ENCODE measurements around the gene NUP210L.
"Not testable (repeated sequence)": the region's sequence is repeated elsewhere in the genome, so short reads cannot be mapped to it uniquely, and the experiment has no call there.

NUP210L gene

DNA sequence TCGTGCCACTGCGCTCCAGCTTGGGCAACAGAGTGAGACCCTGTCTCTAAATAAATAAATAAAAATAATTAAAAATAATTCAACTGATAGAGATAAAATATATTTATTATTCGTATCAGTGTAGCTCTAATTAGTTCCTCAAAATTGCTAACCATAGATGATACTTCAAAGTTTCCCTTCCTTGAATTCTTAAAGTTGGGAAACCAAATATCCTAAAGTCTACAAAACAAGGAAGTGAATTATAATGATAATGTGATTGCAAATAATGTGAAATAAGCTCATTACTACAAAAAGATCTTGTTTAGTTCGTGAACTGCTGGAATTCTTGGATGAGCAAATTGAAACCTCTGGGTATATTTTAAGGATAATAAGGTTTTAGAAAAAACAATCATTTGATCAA is 60.5 kb downstream of the NUP210L start:
- DNase-seq = no peak

DNA sequence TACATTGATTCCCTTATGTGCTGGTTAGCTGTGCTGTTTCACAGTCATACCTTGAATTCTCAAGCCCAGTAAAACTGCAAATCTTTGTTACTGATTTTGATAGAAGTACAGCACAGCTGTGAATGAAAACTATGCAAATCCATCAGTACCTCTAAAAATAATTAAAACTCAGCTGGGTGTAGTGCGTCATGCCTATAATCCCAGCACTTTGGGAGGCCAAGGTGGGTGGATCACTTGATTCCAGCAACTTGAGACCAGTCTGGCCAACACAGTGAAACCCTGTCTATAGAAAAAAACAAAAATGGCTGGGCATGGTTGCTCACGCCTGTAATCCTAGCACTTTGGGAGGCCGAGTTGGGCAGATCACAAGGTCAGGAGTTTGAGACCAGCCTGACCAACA is 61.2 kb downstream of the NUP210L start:
- DNase-seq = no peak

DNA sequence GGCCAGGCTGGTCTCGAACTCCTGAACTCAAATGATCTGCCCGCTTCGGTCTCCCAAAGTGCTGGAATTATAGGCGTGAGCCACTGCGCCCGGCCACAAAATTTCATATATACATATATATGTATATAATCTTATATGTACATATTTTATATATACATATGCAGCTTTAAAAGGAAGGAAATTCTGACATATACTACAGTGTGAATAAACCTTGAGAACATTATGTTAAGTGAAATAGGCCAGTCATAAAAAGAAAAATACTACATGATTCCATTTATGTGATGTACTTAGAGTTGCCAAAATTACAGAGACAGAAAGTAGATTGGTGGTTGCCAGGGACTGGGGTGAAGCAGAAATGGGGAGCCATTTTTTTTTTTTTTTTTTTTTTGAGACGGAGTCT is 63.2 kb downstream of the NUP210L start:
- no peak for DNase-seq

DNA sequence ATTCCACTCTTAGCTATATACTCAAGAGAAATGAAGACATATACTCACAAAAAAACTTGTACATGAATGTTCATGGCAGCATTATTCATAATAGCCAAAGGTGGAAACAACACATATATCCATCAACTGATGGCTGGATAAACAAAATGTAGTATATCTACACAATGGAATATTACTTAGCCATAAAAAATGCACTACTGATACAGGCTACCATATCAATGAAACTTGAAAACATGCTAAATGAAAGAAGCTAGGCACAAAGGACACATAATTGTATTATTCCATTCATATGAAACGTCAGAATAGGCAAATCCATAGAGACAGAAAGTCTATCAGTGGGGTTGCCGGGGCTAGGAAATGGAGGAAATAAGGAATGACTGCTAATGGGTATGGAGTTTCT is 67.3 kb downstream of the NUP210L start:
- no peak for DNase-seq

DNA sequence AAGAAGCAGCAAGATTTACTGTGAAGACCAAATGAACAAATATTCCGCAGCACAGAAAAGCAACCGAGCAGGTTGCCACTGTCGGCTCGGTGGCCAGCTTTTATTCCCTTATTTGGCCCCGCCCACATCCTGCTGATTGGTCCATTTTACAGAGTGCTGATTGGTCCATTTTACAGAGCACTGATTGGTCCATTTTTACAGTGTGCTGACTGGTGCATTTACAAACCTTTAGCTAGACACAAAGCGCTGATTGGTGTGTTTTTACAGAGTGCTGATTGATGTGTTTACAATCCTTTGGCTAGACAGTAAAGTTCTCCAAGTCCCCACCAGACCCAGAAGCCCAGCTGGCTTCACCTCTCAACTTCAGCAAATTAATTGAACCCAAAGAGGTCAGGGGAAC is 71.8 kb downstream of the NUP210L start:
- DNase-seq = not testable (repeated sequence)

DNA sequence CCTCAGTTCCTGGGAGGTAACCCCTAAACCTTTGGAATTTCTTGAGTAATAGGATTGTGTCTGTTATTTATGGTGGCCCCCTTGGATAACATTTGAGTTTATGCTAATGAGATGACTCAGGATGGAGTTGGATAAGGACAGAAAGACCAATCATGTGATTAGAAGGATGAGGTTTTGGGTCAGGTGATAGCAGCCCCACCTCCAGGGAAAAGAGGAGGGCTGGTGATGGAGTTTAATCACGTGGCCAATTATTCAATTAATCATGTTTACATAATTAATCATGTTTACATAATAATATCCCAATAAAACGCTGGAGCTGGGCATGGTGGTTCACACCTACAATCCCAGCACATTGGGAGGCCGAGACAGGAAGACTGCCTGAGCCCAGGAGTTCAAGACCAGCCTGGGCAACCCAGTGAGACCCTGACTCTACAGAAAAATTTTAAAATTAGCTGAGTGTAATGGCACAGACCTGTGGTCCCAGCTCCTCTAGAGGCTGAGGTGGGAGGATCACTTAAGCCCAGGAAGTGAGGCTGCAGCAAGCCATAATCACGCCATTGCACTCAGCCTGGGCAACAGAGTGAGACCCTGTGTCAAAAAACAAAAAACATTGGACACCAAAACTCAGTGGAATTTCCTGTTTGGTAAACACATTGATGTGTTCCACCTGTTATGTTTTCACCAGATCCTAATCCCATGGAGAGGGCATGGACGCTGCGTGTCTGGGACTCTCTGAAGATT is 73.3 kb downstream of the NUP210L start:
- no peak for DNase-seq

DNA sequence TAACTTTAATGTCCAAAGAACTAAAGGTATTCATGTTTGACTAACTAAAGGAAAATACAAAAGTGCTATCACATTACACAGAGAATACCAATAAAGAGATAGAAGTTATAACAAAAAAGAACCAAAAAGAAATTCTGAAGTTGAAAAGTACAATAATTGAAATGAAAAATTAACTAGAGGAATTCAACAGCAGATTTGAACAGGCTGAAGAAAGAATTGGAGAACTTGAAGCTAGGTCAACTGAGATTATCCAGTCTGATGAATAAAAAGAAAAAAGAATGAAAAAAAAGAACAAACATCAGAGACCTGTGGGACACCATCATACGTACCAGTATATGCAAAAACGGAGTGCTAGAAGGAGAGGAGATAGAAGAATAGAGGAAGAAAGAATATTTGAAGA is 78.5 kb downstream of the NUP210L start:
- DNase-seq = no peak

DNA sequence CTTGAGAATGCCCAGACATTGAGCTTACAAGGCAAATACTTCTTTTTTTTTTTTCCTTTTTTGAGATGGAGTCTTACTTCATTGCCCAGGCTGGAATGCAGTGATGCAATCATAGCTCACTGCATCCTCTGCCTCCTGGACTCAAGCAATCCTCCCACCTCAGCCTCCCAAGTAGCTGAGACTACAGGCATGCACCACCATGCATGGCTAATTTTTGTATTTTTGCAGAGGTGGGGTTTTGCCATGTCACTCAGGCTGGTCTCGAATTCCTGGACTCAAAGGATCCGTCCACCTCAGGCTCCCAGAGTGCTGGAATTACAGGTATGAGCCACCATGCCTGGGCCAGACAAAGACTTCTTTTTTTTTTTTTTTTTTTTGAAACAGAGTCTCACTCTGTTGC is 79.1 kb downstream of the NUP210L start:
- no peak for DNase-seq

DNA sequence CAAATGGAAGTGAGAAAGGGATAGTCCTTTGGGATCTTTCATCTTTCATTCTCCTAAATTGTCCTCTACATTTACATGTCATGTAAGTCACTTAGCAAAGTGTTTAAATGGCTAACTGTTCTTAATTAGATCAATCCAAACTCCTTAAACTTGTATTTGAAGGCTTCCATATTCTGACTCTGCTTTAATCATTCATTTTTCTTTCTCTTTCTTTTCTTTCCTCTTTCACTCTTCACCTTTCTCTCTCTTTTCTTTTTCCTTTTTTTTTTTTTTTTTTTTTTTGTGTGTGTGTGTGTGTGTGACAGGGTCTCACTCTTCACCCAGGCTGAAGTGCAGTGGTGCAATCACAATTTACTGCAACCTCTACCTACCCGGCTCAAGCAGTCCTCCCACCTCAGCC is 92.6 kb downstream of the NUP210L start:
- no peak for DNase-seq

DNA sequence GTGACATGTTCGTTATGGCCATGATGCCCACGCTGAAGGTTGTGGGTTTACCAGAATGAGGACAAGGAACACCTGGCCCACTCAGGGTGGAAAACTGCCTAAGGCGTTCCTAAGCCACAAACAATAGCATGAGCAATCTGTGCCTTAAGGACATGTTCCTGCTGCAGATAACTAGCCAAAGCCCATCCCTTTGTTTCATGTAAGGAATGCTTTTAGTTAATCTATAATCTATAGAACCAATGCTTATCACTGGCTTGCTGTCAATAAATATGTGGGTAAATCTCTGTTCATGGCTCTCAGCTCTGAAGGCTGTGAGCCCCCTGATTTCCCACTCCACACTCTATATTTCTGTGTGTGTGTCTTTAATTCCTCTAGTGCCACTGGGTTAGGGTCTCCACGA is 107.4 kb downstream of the NUP210L start:
- DNase-seq = not testable (repeated sequence)

DNA sequence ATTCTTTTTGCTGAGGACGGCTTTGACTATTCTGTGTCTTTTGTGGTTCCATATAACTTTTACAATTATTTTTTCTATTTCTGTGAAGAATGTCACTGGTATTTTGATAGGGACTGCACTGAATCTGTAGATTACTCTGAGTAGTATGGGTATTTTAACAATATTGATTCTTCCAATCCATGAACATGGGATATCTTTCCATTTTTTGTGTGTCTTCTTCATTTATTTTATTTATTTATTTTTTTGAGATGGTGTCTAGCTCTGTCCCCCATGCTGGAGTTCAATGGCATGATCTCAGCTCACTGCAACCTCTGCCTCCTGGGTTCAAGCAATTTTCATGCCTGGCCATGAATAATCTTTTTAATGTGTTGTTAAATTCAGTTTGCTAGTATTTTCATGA is 121.2 kb downstream of the NUP210L start:
- not testable (repeated sequence) for DNase-seq

DNA sequence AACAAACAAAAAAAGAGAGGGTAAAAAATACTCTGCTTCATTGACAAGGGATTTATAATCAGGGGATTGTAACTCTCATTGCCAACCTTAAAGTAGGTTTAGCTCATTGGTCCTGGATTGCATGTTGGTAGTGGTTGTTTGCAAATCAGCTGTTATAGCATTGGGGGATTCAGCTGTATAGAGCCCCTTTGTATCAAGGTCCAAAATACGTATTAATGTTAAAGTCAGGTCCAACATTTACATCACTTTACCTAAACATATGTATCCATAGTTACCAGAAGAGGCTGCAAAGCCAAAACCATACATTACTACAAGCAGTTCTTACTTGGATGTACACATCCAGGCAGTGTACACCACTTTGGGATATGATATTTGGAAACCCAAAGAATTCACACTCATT is 134.9 kb downstream of the NUP210L start:
- DNase-seq = no peak

DNA sequence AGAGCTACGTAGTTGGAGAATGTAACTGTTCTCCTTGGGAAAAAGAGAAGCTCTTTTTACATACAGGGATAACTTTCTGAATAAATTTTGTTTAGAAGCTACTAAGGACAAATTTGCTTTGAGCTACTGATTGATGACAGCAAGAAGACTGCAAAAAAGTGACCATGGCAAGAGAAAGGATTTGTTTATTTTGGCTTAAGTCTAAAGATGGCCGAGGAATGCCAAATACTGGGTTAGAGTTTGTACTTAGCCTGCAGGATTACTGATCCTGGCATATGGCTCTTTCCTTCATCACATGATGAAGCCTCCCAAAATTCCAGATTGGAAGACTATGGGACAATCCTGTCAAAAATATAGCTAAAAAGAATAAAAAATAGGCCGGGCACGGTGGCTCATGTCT is 135.6 kb downstream of the NUP210L start:
- no peak for DNase-seq

DNA sequence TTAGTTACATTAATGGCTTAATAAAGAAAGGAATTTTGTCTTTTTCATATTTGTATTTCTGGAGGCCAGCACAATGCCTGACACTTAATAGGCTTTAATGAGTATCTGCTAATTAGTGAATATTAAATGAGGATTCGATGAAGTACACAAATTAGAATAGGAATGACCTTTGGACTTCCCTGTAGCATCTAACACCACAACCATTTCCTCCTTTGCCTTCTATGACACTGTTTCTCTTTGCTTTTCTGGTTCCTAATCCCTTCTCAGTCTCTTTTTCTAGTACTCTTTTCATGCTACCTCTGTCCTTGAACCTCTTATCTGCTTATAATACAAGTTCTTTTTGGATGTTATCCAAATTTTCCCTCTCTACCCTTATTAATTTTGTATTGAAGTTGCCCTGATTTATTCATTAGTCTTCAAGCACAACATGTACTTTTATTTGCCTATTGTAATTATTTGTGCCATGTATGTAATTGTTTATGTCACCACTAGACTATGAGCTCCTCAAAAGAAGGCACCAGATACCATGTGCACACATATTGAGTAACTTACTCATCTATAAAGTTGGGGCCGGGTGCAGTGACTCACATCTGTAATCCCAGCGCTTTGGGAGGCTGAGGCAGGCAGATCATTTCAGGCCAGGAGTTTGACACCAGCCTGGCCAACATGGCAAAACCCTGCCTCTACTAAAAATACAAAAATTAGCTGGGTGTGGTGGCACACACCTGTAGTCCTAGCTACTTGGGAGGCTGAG is 140.5 kb downstream of the NUP210L start:
- no peak for DNase-seq

DNA sequence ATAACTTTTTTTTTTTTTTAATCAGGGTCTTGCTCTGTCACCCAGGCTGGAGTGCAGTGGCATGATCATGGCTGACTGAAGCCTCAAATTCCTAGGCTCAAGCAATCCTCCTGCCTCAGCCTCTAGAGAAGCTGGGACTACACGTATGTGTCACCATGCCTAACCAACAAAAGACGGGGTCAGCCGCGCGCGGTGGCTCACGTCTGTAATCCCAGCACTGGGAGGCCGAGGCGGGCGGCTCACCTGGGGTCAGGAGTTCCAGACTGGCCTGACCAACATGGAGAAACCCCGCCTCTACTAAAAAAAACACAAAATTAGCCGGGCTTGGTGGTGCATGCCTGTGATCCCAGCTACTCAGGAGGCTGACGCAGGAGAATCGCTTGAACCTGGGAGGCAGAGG is 142.3 kb downstream of the NUP210L start:
- not testable (repeated sequence) for DNase-seq

DNA sequence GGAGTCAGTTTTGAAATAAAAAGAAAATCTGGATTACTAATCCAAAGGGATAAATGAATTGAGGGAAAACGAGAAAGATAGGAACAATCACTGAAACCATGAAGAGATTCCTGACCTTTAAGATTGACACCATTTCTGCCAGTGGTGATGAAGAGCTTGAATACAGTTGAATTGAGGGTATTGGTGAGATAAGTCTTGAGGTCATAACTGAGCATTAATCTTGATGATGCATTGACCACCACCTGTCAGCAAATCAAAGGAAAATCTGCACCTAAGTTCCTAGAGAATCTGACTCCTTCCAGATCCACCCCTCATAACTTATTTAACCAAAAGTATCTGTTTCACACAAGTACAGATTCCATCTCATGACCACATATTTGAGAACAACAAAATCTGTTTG is 142.7 kb downstream of the NUP210L start:
- DNase-seq = no peak

DNA sequence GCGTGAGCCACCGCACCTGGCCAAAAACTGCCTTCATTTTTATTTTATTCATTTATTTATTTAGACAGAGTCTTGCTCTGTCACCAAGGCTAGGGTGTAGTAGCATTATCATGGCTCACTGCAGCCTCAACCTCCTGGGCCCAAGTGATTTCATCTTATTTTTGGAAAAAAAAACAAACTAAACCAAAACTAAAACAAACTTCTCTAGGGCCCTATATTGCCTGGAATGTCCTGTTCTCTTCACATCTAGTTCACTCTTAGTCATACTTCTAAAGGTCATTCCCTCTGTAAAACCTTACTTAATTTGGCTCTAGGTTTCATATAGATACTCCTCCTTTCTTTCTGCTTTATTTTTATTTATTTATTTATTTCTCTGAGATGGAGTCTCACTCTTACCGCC is 148.7 kb downstream of the NUP210L start:
- DNase-seq = no peak

DNA sequence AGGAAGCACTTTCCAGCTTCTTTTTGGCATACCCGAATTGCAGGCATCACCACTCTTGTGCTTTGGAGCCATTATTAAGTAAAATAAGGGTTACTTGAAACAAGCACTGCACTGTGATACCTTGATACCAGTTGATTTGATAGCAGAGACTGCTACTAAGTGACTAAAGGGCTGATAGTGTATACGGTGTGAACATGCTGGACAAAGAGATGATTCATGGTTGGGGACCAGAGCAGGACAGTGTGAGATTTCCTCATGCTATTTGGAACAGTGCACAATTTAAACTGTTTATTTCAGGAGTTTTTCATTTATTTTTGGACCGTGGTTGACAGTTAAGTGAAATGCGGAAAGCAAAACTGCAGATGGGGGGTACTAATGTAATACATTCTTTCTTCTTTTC is 154.5 kb downstream of the NUP210L start:
- no peak for DNase-seq

DNA sequence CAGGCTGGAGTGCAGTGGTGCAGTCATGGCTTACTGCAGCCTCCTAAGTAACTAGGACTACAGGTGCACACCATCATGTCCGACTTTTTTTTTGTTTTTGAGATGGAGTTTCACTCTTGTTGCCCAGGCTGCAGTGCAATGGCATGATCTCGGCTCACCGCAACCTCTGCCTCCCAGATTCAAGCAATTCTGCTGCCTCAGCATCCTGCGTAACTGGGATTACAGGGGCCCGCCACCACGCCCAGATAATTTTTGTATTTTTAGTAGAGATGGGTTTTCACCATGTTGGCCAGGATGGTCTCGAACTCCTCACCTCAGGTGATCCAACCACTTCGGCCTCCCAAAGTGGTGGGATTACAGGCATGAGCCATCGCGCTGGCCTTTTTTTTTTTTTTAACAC is 158.0 kb downstream of the NUP210L start:
- not testable (repeated sequence) for DNase-seq

DNA sequence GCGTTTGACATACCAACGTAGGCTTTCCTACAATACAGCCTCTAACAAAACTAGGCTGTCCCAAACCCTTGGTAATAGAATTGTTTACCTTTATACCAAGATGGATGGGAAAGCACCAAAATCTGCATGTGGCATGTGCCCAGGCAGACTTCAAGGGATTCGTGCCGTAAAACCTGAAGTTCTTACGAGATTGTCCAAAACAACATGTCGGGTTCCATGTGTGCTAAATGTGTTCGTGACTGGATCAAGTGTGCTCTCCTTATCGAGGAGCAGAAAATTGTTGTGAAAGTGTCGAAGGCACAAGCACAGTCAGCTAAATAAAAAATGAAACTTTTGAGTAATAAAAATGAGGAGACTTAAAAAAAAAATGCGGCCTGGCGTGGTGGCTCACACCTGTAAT is 159.2 kb downstream of the NUP210L start:
- no peak for DNase-seq

DNA sequence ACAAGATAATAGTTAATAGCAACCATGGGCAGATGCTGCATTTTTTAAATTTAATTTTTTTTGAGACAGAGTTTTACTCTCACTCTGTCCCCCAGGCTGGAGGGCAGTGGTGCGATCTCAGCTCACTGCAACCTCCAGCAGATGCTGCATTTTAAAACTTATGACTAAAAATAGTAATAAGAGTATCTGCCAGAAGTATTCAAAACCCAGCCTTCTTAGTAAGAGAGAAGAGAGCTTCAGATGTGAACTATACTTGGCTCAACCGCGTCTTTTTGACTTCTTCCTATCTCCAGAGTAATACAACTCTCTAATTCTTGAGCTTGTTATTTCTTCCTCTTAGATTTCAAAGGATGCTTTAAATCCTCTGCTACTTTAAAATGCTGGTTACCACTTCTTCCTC is 159.7 kb downstream of the NUP210L start:
- DNase-seq = no peak

DNA sequence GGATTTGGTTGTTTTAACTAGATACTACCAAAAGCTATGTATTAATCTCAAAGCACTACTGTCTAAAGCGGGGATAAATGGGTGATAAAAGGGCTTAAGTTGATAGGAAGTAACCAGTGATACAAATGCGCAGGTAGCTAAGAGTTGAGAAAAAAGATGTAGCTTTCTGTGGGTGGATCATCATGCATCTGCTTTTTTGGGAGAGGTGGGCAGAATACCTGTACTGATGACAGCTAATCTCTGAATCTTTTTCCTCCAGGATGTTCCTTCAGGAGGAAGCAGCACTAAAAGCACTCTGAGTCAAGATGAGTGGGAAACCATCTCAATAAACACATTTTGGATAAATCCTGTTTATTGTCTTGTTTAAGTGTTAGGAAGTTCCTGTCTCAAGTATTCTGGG is 163.1 kb downstream of the NUP210L start:
- no peak for DNase-seq

DNA sequence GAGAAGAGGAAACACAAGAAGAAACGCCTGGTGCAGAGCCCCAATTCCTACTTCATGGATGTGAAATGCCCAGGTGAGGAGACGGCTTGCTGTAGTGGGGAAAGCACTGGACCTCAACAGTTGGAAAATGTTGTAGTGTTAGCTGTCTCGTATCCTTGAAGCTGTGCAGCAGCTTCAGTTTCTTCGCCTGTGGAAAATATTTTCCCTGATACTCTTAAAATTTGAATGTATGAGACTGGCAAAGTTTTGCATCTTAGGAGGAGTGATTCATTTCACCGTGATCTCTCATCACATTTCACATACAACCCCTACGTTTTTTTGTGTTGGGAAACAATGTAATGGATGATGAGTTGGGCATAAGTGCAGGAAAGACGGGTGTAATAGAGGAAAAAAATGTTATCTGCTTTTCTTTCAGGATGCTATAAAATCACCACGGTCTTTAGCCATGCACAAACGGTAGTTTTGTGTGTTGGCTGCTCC is 163.7 kb downstream of the NUP210L start:
- no peak for DNase-seq

DNA sequence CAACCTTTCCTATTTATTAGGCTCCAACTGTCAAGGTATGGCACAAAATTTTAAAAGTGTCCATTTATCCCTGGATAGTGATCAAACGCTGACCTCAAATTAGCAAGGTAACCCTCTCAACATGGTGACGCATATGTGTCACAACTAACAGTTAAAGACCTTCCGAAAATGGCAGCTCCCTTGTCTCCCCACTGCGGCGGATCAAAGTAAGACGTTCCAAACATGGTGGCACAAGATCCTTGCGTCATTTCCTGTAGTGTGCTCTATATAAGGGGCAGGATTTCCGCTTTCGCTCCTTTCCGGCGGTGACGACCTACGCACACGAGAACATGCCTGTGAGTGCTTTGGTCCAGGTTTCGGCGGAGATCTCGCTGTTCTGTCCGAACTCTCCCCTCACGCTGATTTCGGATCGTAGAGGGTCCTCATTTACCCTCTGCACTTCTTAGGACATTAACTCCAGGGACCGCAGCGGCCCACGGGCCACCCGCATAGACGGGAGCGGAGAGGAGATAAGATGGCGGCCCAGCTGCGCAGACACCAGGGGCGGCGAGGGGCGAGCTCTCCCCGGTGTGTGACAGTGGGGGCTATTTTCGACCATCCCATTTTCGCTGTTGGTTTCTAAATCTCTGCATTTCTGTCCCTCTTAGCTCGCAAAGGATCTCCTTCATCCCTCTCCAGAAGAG is 164.3 kb downstream of the NUP210L start, which contains the start of gene RPS27:
RPS27 (plus strand) TSS at position 295 of the 683 bp plus-strand sequence; CDS start at position 330, 35 bp downstream.
- DNase-seq = peak; percentile 75 to 77

Data from stimulated activated CD4-positive, alpha-beta T cell treated with anti-CD3 and anti-CD28 coated beads, Interleukin-2, amount 100 ng/mL, for 48 hours (primary cell).